Heart right ventricle (tissue), 16 donors: ENCODE measurements around the gene TBC1D10B. TPM values are rescaled to one million over a fixed set of nuclear protein-coding genes. Genes with fewer than 3 reads are reported as not detected.
"Not testable (repeated sequence)": the region's sequence is repeated elsewhere in the genome, so short reads cannot be mapped to it uniquely, and the experiment has no call there.

Experiments
- ATAC-seq, 8 donors: fragments of 200-7000 bp; cut with Tn5 transposase; one replicate each; pipeline ENCODE4 v1.9.1; 2020; ENCODE audit warnings: mild to moderate bottlenecking in 8 of 8, moderate library complexity in 8 of 8, moderate number of reproducible peaks in 1 of 8
- DNase-seq, 2 donors: peaks; one replicate each; pipeline ENCODE4 v3.0.0-alpha.2; 2020
- H3K27ac ChIP-seq, 10 donors: fragments of 200-600 bp; sonication (generic) in 2 of 10; one replicate each; pipeline versions ENCODE4 v1.5.0 to v1.8.0; 2020 to 2022; ENCODE audit warnings: mild to moderate bottlenecking in 3 of 10
- H3K27me3 ChIP-seq, 7 donors: fragments of 200-600 bp; one replicate each; pipeline ENCODE4 v1.8.0; 2021 to 2022; ENCODE audit warnings: mild to moderate bottlenecking in 2 of 7
- H3K36me3 ChIP-seq, 9 donors: fragments of 200-600 bp; sonication (generic) in 1 of 9; one replicate each; pipeline versions ENCODE4 v1.5.0 to v1.8.0; 2020 to 2022; ENCODE audit warnings: mild to moderate bottlenecking in 2 of 9
- H3K4me1 ChIP-seq, 9 donors: fragments of 200-600 bp; sonication (generic) in 1 of 9; one replicate each; pipeline versions ENCODE4 v1.5.0 to v1.8.0; 2020 to 2022; ENCODE audit warnings: mild to moderate bottlenecking in 4 of 9
- H3K4me3 ChIP-seq, 10 donors: fragments of 200-600 bp; sonication (generic) in 2 of 10; one replicate each; pipeline versions ENCODE4 v1.5.0 to v1.8.0; 2020 to 2022; ENCODE audit warnings: mild to moderate bottlenecking in 7 of 10, moderate library complexity in 2 of 10
- H3K9me3 ChIP-seq, 11 donors: fragments of 200-600 bp in 10 of 11; sonication (generic) in 2 of 11; one replicate each; pipeline versions ENCODE4 v1.5.0 to v1.8.0; 2013 to 2022; ENCODE audit warnings: mild to moderate bottlenecking in 2 of 11, control low read depth in 1 of 11, moderate library complexity in 1 of 11
- WGBS, 2 donors: extraction: QIAGEN DNeasy Blood & Tissue Kit; methylation state at CpG; one replicate each; pipeline ENCODE4 v1.1.7; 2013; ENCODE audit warnings: inconsistent platforms in 1 of 2; 5-methylcytosine and 5-hydroxymethylcytosine counted together
- intact Hi-C, 10 donors: fragments of 100-400 bp; cut with DNase I; formaldehyde crosslinking; loops; one replicate each; pipeline versions ENCODE4 v1.11.1 to v1.14.2; 2022
- polyA plus RNA-seq, 2 donors: library from polyadenylated mRNA; stranded (reverse); fragments of 200-250 nt; gene quantifications; one replicate each; pipeline ENCODE4 v1.2.3, GENCODE V29; 2013
- total RNA-seq, 10 donors: library from RNA; stranded (reverse); fragmentation: NEBNext Ultra II Directional in 3 of 10; extraction: Animal tissue kit (Norgen Biotek cat#: 25700) in 3 of 10; gene quantifications; one replicate each; pipeline versions ENCODE4 v1.2.1 to v1.2.4, GENCODE V29; 2021 to 2023
- TF ChIP-seq, protein P1 (sequence below), 9 donors: fragments of 200-600 bp; sonication (generic) in 2 of 9; IDR thresholded peaks; one replicate each; pipeline versions ENCODE4 v1.5.0 to v1.8.0; 2021 to 2022; ENCODE audit warnings: antibody characterized with exemption in 9 of 9, mild to moderate bottlenecking in 5 of 9, moderate library complexity in 1 of 9
- donor health status: Arrhythmogenic right ventricular cardiomyopathy.
- donor health status: ischemic (EF 13 %, LVEDD 7.1; RV severe dilation, severe dysfunction).
- donor health status: healthy with polysubstance abuse.
- donor health status: DM: no; HTN: yes; CAD: no.
- donor health status: DM: no; HTN: no; CAD: no.
- donor health status: ischemic (EF 25% LVEDD 6.9; RV normal size, moderate dysfunction).
- donor health status: ischemic (EF 25% LVEDD 5.7; RV mildly dilated, moderate dysfunction).
- donor health status: healthy.
- donor health status: DM: yes; HTN: yes; CAD: no.
- donor health status: Ischemic cardiomyopathy.
- donor health status: ischemic (EF 35%, LVEDD 5.7; RV mildly dilated, moderate dysfunction).
- donor health status: nonischemic (EF 11% LVEDD 7.7; RV severe dilation, severe dysfunction).
- donor health status: DM: yes; HTN: yes; CAD: no.
- donor health status: PGD.
- donor health status: ischemic (EF 29% LVEDD 5.4; RV normal size, mild dysfunction).
- donor health status: nonischemic (EF 23%, LVEDD 6.1; RV moderate dilation, normal function).

TBC1D10B gene
- total and polyA plus RNA-seq, 12 donors: 18.0 to 30.0 (median 22.5) TPM

DNA sequence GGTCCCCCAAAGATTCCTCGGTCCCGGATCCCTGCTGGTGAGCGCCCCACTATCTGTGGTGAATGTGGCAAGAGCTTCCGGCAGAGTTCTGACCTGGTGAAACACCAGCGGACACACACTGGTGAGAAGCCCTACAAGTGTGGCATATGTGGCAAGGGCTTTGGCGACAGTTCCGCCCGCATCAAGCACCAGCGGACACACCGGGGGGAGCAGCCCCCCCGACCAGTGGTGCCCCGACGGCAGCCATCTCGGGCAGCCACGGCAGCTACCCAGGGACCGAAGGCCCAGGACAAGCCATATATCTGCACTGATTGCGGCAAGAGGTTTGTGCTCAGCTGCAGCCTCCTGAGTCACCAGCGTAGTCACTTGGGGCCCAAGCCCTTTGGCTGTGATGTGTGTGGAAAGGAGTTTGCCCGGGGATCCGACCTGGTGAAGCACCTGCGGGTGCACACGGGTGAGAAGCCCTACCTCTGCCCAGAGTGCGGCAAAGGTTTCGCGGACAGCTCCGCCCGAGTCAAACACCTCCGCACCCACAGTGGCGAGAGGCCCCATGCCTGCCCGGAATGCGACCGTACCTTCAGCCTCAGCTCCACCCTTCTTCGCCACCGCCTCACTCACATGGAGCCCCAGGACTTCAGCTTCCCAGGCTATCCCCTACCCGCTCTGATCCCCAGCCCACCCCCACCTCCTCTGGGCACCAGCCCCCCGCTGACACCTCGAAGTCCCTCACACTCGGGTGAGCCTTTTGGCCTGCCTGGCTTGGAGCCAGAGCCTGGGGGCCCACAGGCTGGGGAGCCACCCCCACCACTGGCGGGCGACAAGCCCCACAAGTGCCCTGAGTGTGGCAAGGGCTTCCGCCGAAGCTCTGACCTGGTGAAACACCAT, 27.7 kb upstream of the TBC1D10B start:
- Histone ChIP-seq H3K4me3 (no peak overlapping the region), H3K9me3 (no peaks in the 10 kb centered on the region), H3K27me3 (no peaks in the 10 kb centered on the region), H3K36me3 (peaks cover 0 to 19% (median 7%) of the 10 kb centered on the region in 9 donors), H3K27ac (no peak overlapping the region), H3K4me1 (peaks cover 4 to 41% (median 33%) of the 10 kb centered on the region in 9 donors)
- intact Hi-C loops: loop anchor here in 1 of 10 donors (5.0 kb wide), 1 partner anchor 41 kb away; the partner anchor contains the start of gene CD2BP2
- 94 to 95% methylated on average over 42 of the region's 42 CpGs for WGBS, 2 donors
- ATAC-seq (no peak), DNase-seq (no peak)
- TF ChIP-seq, protein P1, sequence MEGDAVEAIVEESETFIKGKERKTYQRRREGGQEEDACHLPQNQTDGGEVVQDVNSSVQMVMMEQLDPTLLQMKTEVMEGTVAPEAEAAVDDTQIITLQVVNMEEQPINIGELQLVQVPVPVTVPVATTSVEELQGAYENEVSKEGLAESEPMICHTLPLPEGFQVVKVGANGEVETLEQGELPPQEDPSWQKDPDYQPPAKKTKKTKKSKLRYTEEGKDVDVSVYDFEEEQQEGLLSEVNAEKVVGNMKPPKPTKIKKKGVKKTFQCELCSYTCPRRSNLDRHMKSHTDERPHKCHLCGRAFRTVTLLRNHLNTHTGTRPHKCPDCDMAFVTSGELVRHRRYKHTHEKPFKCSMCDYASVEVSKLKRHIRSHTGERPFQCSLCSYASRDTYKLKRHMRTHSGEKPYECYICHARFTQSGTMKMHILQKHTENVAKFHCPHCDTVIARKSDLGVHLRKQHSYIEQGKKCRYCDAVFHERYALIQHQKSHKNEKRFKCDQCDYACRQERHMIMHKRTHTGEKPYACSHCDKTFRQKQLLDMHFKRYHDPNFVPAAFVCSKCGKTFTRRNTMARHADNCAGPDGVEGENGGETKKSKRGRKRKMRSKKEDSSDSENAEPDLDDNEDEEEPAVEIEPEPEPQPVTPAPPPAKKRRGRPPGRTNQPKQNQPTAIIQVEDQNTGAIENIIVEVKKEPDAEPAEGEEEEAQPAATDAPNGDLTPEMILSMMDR (IDR thresholded peaks at IDR 0.05): no peak

DNA sequence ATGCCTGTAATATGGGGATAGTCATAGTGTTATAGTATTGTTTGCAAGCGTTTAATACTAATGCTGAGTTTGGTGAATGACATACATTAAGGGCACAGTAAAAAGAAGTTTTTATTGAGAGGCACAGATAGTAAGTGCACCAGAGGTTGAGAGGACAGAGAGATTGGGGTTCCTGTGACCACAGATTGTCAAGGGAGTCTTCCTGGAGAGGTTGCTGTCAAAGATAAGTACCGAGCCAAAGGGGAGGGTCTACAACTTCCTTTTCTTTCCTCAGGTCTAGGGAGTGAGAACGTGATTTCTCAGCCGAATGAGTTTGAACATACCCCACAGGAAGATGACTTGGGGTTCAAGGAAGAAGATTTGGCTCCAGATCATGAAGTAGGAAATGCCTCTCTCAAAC, 26.8 kb upstream of the TBC1D10B start:
- no peak for ATAC-seq
- H3K27me3 ChIP-seq: no peaks in the 10 kb centered on the region
- TF ChIP-seq, protein P1 (IDR thresholded peaks at IDR 0.05): no peak
- 58 to 66% methylated on average over 4 of the region's 4 CpGs for WGBS, 2 donors
- peaks cover 0 to 19% (median 7%) of the 10 kb centered on the region in 9 donors for H3K36me3 ChIP-seq
- H3K4me1 ChIP-seq: peaks cover 4 to 41% (median 33%) of the 10 kb centered on the region in 9 donors
- no peak for DNase-seq
- H3K4me3 ChIP-seq: no peak overlapping the region
- no peaks in the 10 kb centered on the region for H3K9me3 ChIP-seq
- intact Hi-C loops: loop anchor here in 1 of 10 donors (5.0 kb wide), 1 partner anchor 40 kb away; the partner anchor contains the start of gene CD2BP2
- no peak overlapping the region for H3K27ac ChIP-seq

DNA sequence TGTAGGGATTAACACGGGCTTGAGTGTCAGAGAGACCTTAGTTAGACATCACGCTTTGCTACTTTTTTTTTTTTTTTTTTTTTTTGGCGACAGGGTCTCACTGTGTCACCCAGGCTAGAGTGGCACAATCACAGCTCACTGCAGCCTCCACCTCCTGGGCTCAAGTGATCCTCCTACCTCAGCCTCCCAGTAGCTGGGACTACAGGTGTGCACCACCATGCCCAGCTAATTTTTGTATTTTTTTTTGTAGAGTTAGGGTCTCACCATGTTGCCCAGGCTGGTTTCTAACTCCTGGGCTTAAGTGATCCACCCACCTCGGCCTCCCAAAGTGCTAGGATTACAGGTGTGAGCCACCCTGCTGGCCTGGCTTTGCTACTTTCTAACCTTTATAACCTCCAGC, 26.3 kb upstream of the TBC1D10B start:
- not testable (repeated sequence) for H3K27ac ChIP-seq, H3K9me3 ChIP-seq, H3K27me3 ChIP-seq, DNase-seq, ATAC-seq
- H3K4me3 ChIP-seq: peak overlapping the region in 4 of 10 donors; percentile 80 to 98 (median 86)
- WGBS, 2 donors: 80 to 83% methylated on average over 4 of the region's 4 CpGs
- H3K4me1 ChIP-seq: peaks cover 4 to 41% (median 33%) of the 10 kb centered on the region in 9 donors
- intact Hi-C loops: loop anchor here in 1 of 10 donors (5.0 kb wide), 1 partner anchor 39 kb away; the partner anchor contains the start of gene CD2BP2
- H3K36me3 ChIP-seq: peaks cover 0 to 19% (median 7%) of the 10 kb centered on the region in 9 donors

DNA sequence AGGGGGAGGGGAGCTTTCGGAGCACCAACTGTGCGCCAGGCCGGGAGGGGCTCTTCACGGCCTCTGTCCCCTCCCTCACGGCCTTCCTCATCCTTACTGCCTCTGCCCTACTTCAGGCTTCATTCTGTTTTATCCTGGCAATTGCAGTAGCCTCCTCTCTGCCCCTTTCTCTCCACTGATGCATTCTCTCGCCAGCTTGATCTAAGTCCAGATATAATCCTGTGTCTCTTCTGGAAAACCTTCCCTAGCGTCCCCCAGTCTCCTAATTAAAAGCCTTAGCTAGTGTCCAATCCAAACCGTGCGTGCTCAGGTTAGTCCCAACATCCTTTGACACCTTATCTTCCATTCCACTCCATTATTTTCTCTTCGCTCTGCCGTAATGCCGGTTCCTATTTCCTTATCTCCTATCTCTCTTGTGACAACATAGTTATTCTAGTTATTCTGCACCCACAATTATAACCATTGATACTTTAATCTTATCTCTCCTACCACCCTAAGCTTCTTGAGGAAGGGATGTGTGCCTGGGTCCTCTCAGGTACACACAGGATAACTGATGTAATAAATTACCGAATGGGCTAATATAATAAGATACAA, 25.8 kb upstream of the TBC1D10B start:
- Histone ChIP-seq H3K4me3 (peak overlapping the region; percentile 66 to 98 (median 84)), H3K9me3 (no peaks in the 10 kb centered on the region), H3K27ac (peak overlapping the region; percentile 60 to 93 (median 87)), H3K27me3 (no peaks in the 10 kb centered on the region), H3K36me3 (peaks cover 0 to 19% (median 7%) of the 10 kb centered on the region in 9 donors), H3K4me1 (peaks cover 4 to 39% (median 32%) of the 10 kb centered on the region in 9 donors)
- TF ChIP-seq, protein P1 (IDR thresholded peaks at IDR 0.05): no peak
- 7 to 9% methylated on average over 13 of the region's 13 CpGs for WGBS, 2 donors
- ATAC-seq (no peak), DNase-seq (no peak)
- intact Hi-C loops: loop anchor here in 1 of 10 donors (5.0 kb wide), 1 partner anchor 39 kb away; the partner anchor contains the start of gene CD2BP2
